ENCODE data around the gene SH2D3C.

Gene SH2D3C

GRCh38 chr9:127805620-127806019 is 27.2 kb upstream of the SH2D3C start:
- DNase-seq, result peak; percentile 54

GRCh38 chr9:127803507-127804352 is 25.3 kb upstream of the SH2D3C start:
- DNase-seq, result peak; percentile 32

- peak; percentile 91 for DNase-seq
Measured at GRCh38 chr9:127802576-127803443, 24.3 kb upstream of the SH2D3C start, which contains the start of gene FPGS. FPGS (plus strand) TSS chr9:127802882; CDS start chr9:127802925, 43 bp downstream.

DNA sequence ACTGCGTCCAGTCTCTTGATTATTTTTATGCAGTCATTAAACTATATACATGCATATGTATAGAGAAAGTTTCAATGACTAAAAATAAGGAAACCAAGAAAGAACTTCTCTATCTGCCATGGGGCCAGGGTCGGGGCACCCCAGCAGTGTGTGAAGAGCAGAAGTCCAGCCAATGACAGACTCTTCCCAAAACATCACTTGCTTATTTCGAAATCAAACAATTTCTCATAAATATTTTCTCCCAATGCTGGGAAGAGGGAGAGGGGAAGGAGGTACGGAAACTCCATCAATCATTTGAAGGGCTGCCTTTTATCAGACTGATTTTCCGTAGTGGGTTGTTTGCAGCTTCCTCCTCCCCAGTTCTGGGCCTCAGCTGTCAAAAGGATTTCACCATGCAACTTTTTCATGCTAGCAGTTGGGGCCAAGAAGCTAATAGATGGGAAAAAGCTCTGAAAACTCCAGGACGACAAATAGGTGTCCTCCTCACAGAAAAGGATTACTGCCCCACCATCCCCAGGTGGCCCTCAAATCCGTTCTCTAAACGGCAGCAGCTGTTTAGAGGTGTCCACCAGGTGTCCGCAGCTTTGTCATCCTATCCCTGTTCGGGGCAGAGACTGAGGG is 23.6 kb upstream of the SH2D3C start:
- no peak for DNase-seq

- DNase-seq, result no peak
Measured at GRCh38 chr9:127796852-127797370, 18.4 kb upstream of the SH2D3C start.

DNA sequence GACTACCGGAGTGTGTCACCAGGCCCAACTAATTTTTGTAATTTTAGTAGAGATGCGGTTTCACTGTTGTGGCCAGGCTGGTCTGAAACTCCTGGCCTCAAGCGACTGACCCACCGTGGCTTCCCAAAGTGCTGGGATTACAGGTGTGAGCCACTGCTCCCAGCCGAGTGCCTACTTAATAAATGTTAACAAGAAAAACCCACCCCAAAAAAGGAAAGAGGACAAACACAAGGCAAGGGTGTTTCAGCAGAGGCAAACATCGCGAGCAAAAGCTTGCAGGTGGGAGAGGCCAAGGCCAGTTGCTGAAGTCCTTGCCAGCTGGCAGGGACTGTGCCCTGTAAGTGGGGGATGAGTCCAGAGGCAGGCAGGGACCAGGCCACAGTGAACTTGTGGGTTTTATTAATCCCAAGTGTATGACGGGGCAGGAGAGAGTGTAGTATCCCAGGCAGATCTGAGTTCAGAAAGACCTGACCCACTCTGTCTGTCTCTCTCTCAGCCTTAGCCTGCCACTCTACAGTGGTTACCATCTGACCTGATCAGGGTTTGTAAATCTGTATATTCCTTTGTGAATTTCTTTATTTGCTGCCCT is 17.9 kb upstream of the SH2D3C start:
- no peak for DNase-seq

DNA sequence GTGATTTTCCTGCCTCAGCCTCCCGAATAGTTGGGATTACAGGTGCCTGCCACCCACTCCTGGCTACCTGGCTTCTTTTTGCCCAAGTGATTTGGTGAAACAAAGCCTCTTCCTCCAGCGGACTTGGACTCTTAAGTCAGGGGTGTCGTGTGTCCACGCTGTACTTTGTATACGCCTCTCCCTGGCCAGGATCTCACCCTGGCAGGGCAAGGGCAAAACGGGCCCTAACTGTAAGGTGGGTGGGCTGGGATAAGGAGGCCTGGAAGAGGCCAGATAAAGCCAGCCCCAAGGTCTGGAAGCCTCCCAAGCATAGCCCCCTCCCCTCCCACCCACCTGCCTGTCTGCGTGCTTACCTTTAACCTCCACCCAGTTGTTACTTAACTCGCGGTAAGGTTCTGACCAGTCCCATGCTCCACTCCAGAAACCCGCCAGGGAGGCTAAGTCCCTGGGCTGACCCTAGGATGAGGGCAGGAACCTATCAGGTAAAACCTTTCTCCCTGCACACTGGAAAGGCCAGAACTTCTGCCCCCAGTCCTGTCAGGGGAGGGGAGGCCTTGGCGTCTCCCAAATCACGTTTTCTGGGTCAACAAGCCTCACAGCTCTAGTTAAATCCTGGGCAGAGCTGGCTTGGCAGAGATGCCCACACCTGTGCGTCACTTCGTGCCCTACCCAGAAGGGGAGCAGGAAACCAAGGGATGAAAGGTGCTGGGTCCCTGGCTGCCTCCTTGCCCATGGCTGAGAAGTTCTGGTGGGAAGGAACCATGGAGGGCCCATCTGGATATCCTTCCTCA is 15.7 kb upstream of the SH2D3C start:
- no peak for DNase-seq

- no peak for DNase-seq
Measured at GRCh38 chr9:127793093-127793708, 14.7 kb upstream of the SH2D3C start.

- no peak for DNase-seq
Measured at GRCh38 chr9:127792417-127793031, 14.1 kb upstream of the SH2D3C start.

GRCh38 chr9:127791085-127791484 is 12.6 kb upstream of the SH2D3C start:
- DNase-seq, result no peak

- no peak for DNase-seq
Measured at GRCh38 chr9:127790094-127790855, 11.8 kb upstream of the SH2D3C start.

DNA sequence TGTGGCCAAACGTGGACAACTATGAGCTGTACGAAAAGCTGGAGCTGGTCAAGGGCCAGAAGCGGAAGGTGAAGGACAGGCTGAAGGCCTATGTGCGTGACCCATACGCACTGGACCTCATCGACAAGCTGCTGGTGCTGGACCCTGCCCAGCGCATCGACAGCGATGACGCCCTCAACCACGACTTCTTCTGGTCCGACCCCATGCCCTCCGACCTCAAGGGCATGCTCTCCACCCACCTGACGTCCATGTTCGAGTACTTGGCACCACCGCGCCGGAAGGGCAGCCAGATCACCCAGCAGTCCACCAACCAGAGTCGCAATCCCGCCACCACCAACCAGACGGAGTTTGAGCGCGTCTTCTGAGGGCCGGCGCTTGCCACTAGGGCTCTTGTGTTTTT is 10.7 kb upstream of the SH2D3C start:
- no peak for DNase-seq

DNA sequence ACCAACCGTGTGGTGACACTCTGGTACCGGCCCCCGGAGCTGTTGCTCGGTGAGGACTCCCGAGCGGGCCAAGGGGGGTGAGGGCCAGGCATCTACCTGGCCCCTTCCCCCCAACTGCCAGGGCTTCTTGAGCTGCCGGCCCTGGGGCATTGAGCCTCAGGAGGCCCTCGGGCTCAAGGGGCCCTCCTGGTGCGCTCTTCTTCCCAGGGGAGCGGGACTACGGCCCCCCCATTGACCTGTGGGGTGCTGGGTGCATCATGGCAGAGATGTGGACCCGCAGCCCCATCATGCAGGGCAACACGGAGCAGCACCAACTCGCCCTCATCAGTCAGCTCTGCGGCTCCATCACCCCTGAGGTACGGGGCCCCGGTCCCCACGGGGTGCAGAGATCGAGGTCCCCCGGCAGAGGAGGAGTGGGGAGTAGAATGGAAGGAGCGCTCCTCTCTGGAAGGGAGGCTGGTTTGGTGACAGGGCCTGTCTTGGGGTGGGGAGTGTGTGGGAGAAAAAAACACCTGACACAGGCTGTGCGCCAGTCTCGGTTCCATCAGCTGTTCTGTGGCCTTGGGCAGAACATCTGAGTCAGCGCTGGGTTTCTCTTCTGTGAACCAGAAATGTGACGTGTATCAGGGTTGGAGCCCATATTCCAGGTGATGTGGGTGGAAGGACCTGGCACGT is 10.0 kb upstream of the SH2D3C start:
- no peak for DNase-seq

DNA sequence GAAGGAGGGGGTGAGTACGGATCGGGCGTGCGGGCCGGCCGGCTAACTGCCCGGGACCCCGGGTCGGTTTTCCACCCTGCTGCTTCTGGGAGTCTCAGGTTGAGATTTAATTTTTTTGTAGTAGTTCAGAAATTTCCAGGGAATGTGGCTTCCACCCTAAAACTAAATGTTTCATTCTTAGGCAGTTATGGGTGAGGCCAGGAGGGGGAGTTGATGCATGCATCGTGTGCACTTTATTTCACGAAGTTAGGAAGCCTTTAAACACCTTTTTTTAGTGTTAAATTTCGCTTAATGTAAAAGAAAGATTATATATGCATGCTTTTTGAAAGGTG is 8.3 kb upstream of the SH2D3C start:
- DNase-seq, result peak; percentile 32

GRCh38 chr9:127785933-127786772 is 7.7 kb upstream of the SH2D3C start, which contains the start of gene CDK9:
CDK9 (plus strand) TSS chr9:127786034; CDS start chr9:127786149, 115 bp downstream.
- DNase-seq, result peak; percentile 92

GRCh38 chr9:127785023-127785932 is 6.8 kb upstream of the SH2D3C start:
- DNase-seq, result peak; percentile 90
